Stimulated activated CD4-positive, alpha-beta T cell treated with anti-CD3 and anti-CD28 coated beads, Interleukin-1b, Interleukin-23, amount 100 ng/mL, for 48 hours (primary cell): Measurements from ENCODE around the gene TANC1.

Experiments
- DNase-seq: peaks from one replicate; pipeline ENCODE4 v3.0.0-alpha.2; 2020

The TANC1 gene

GRCh38 chr2:159204381-159205144 lies 236.1 kb downstream of the TANC1 start:
- DNase-seq, result no peak

GRCh38 chr2:159206736-159207380 lies 238.4 kb downstream of the TANC1 start:
- no peak for DNase-seq

- no peak for DNase-seq
Measured at GRCh38 chr2:159208438-159208837, 240.0 kb downstream of the TANC1 start.

- no peak for DNase-seq
Measured at GRCh38 chr2:159209341-159210306, 241.2 kb downstream of the TANC1 start.

- DNase-seq, result no peak
Measured at GRCh38 chr2:159211447-159212396, 243.3 kb downstream of the TANC1 start.

- no peak for DNase-seq
Measured at GRCh38 chr2:159213296-159213695, 244.9 kb downstream of the TANC1 start.

GRCh38 chr2:159214325-159214865 lies 246.0 kb downstream of the TANC1 start:
- no peak for DNase-seq

- DNase-seq, result no peak
Measured at GRCh38 chr2:159215116-159215515, 246.7 kb downstream of the TANC1 start.

- DNase-seq, result no peak
Measured at GRCh38 chr2:159217676-159218075, 249.2 kb downstream of the TANC1 start.

GRCh38 chr2:159218389-159218788 lies 249.9 kb downstream of the TANC1 start:
- DNase-seq, result no peak

- DNase-seq, result no peak
Measured at GRCh38 chr2:159219394-159219998, 251.1 kb downstream of the TANC1 start.

- DNase-seq, result no peak
Measured at GRCh38 chr2:159224061-159224813, 255.8 kb downstream of the TANC1 start.

GRCh38 chr2:159225025-159226016 lies 256.9 kb downstream of the TANC1 start:
- no peak for DNase-seq

- DNase-seq, result peak; percentile 19
Measured at GRCh38 chr2:159226059-159226461, 257.6 kb downstream of the TANC1 start.

GRCh38 chr2:159226608-159227385 lies 258.4 kb downstream of the TANC1 start:
- no peak for DNase-seq

GRCh38 chr2:159227467-159227866 lies 259.0 kb downstream of the TANC1 start:
- no peak for DNase-seq

- no peak for DNase-seq
Measured at GRCh38 chr2:159228081-159228581, 259.7 kb downstream of the TANC1 start.

- DNase-seq, result no peak
Measured at GRCh38 chr2:159229476-159230144, 261.2 kb downstream of the TANC1 start.
